ENCODE results near the gene CCIN.
"Not testable (repeated sequence)": the region's sequence is repeated elsewhere in the genome, so short reads cannot be mapped to it uniquely, and the experiment has no call there.

Gene CCIN

DNA sequence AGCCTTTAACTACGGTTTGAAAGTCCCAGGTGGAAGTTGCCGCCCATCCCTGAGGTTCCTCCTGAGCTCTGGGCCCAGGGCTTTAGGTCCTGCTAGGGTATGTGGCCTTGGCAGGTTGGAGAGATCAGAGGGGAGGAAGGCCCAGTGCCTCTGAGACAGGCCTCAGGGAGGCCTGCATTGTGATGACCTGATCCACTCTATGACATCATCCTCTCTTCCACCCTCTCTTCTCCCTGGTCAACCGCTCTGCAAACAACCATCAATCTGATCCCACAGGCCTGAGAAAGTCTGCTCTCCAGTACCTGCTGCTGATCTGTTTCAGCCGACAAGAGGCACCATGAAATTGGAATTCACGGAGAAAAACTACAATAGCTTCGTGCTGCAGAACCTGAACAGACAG, at the start of gene CCIN:
CCIN (plus strand) TSS at position 223 of the 400 bp plus-strand sequence; CDS start at position 338, 115 bp downstream.
- no peak for DNase-seq

DNA sequence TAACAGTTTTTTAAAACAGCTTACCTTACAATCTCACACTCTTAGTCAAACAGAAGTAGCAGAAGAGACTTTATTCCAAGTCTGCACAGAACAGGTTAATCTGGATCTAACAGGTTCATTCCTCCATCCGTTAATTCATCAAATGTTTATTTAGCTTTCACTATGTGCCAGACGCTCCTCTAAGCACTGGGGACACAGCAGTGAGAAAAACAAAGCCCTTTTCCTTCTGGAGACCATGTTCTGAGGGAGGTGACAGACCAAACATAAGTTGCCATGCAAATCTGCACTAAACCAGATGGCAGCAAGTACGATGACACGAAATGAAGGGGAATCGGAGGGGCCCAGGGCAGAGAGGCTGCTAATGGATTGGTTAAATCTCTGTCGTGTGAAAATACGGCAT, 49.7 kb upstream of the CCIN start:
- no peak for DNase-seq

- DNase-seq = no peak
Measured at GRCh38 chr9:36120705-36121104, 48.5 kb upstream of the CCIN start.

DNA sequence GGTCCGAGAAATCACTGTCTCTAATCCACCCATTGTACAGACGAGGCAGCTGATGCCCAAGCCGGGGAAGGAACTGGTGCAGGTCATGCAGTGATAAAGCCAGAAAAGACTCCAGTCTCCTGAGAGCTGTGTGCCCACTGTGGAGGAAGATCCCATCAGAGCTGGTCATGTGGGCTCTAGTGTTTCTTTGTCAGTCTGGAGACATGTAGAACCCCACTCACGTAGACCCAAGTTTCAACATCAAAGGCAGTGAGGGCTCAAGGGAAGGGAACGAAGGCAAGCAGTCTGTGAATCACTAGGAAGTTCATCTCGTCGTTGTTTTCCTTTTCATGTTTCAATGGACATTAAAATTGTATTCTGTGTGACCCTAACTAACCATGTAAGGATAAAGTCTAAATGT, 47.2 kb upstream of the CCIN start:
- no peak for DNase-seq

GRCh38 chr9:36123515-36123914, 45.7 kb upstream of the CCIN start:
- no peak for DNase-seq

GRCh38 chr9:36125062-36125855, 43.9 kb upstream of the CCIN start:
- no peak for DNase-seq

- DNase-seq = no peak
Measured at GRCh38 chr9:36126016-36126730, 43.0 kb upstream of the CCIN start.

DNA sequence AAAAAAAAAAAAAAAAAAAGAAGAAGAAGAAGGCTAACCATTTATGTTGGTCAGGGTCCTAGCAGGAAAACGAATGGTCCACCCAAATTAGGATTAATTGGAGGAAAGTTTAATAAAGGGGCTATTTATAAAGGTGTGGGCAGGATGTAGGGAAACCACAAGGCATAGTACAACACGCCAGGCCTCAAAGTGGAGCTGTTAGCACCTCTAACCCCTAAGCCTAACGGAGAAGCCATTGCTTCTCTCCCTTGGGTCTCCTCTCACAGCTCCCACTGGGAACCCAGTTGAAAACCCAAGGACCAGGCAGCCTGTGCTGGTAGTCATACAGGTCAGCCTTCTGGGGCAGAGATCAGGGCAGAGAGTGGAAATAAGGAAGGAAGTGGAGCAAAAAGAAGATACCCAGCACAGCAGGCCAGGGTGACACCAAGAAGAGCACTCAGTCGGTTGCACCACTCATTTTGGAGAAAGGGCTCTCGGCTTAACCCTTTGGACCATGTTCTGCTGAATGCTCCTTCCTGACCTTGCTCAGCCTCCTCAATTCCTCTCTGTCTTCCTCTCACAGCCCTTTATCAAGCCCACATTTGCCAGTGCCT, 41.4 kb upstream of the CCIN start:
- DNase-seq = no peak

DNA sequence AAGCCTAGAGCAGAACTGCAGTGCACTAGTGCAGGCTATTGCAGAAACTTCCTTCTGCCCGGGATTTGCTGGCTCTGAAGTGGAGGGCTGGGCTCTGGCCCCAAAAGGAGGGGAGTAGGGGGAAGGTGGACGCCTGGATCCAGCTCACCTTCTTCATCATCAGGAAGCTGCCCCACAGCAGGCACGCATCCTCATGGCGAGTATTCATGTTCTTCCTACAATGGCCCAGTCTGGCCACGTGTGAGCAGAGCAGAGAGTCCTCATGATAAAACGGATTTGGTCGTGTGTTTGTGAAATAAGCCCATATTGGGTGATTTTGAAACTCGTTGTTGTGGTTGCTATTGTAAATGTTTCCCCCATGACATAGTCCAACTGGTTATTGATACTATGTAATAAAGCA, 40.8 kb upstream of the CCIN start:
- DNase-seq = no peak

- DNase-seq = no peak
Measured at GRCh38 chr9:36129139-36129538, 40.0 kb upstream of the CCIN start.

- DNase-seq = not testable (repeated sequence)
Measured at GRCh38 chr9:36131666-36132065, 37.5 kb upstream of the CCIN start.

DNA sequence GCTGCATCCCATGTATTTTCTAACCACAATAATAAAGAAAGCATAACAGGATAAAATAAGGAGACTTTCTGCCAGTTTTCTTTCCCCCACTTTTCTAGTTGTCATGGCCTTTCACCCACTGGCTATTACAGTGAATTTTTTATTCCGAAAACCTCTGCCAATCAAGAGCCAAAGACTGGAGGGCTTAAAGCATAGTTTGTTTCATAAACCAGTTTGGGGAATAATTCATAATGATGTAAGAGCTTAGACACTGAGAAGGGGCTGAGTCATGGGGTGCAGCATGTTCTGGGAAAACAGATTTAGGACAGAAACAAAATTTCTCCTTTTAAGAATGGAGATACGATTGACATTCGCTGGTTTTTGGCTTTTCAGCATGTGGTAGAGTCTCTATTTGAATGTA, 37.1 kb upstream of the CCIN start:
- no peak for DNase-seq

DNA sequence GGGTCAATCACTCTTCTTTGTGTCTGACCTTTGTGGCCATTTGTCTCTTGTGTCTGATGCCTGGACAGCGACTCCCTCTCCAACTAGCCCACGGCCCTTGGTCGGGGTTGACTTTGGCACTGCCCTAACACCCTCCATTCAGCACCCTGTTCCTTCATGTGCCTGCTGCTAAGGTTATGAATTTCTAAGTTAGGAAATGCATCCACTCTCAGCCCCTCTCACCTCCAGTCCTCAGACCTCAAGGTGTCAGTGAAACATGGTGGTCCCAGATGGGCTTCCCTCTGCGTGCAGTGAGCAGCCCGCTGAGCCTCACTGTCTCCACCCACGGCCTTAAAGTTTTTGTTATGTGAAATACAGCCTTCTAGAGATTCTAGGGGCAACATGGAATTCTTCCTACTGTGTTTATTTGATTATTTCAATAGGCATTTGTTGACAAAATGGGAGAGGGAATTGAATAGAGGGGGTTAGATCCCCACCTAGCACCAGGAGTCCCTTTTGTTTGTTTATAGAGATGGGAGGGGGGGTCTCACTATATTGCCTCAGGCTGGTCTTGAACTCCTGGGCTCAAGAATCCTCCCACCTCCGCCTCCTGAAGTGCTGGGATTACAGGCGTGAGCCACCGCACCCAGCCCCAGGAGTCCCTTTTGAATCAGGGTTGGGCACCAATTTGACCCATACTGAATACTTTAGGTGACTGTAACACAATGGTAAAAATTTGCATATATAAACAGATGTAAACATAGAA, 34.3 kb upstream of the CCIN start:
- DNase-seq = no peak

- no peak for DNase-seq
Measured at GRCh38 chr9:36135741-36136271, 33.4 kb upstream of the CCIN start.

DNA sequence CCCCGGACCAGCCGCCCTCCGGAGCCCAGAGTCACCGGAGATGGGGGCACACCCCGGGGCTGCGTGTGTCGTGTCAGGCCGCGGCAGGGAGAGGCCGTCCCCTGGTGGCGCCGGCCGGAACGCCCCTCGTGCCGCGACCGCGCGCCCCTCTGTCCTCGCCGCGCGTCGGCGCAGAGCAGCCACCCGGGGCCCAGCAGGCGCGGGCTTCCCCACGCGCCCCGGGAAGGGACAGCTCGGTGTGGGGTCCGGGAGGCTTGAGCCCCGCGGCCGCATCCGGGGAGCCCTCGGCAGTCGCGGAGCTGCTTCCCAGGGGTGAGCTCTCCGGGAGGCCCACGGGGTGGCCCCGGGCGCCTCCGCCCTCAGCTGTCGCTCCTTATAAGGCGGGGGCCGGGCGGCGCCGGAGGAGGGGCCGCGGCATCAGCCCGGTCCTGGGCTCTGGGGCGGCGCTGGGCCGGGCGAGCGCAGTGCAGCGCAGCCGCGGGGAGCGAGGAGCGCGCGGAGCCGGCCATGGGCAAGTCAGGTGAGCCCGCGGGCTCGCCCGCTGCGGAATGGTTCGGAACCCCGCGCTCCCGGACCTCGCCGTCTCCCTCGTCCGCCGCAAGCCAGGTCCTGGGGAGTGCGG, 32.8 kb upstream of the CCIN start, which contains the start of gene GLIPR2:
GLIPR2 (plus strand) TSS at position 462 of the 622 bp plus-strand sequence; CDS start at position 508, 46 bp downstream.
- peak; percentile 71 to 75 for DNase-seq

GRCh38 chr9:36136894-36137391, 32.2 kb upstream of the CCIN start:
- no peak for DNase-seq

DNA sequence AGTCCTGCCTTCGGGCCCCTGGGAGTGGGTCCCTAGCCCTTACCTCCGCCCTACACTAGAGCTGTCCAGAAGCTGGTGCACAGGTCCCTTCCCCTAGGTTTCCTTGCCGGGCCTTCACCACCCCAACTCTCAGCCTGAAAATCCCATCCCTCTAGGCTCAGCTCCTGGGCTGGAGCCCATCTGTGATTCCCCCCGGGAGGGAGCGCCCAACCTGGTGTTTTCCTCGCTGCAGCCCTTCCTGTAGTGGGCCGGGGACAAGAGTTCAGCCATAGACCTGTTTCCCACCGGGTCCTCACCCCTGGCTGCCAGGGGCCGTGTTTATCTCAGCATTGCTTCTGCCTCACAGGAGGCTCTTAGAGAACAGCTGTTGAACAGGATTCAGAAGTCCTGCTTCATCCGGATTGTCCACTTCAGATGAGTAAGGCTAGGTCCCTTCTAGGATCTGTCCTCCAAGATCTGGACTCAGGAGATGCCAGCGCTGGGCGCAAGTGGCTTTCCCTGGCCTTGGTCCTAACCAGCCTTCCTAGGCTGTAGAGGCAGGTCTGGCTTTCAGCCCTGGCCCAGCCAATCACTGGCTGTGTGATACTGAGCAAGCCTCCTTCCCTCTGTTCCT, 31.7 kb upstream of the CCIN start:
- no peak for DNase-seq

- DNase-seq = no peak
Measured at GRCh38 chr9:36138496-36138895, 30.7 kb upstream of the CCIN start.

GRCh38 chr9:36138901-36139300, 30.3 kb upstream of the CCIN start:
- DNase-seq = no peak

DNA sequence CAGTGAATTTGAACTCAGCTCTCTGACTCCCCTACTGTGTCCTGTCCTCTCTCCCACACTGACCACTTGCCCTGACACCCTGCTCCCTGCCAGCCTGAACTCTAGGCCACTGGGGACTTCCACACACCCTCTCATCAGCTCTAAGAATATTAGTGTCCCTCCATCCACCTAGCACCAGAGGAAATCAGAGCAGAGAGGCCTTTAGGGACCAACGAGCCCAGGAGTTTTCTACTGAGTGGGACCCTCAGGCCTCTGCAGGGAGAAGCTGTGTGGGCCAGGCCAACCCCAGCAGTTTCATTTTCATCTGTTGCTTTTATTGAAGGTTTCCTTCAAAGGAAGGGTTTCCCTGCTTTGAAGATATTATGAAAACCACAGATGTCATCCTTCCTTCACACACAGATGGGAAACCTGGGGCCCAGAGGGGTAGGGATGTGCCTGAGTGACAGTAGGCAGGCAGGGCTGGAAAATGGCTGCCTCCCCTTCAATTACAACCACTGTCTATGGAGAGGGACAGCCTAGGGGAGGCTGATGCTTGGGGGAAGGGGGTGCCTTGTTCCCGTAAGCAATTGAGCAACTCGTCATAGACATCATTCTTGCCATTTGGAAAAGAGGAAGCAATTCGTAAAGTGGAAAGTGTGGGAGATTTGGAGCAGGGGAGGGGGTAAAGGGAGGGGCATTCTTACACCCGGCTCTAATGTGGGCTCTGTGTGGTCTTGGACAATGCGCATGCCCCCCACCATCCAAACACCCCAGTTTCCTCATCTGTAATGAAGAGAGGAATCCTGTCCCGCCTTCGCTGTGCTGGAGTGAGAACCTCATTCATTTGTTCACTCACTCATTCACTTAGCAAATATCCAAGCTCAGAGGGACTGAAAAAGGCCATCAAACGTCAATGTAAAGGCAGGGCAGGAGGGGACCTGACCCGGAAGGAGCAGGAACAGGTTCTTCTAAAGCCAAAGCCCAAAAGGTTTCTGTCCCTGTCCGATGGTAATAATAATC, 28.8 kb upstream of the CCIN start:
- no peak for DNase-seq

Data from activated CD4-positive, alpha-beta T cell treated with anti-CD3 and anti-CD28 coated beads for 4 hours (primary cell).